B cell (primary cell): ENCODE data around the gene SIGLEC5.

ENCODE experiments used
- CTCF ChIP-seq: fragments of 200-600 bp; IDR thresholded peaks from one replicate; pipeline ENCODE4 v1.8.0; 2022; ENCODE audit warnings: antibody characterized with exemption, mild to moderate bottlenecking
- EZH2 ChIP-seq: IDR thresholded peaks from 2 replicates; pipeline ENCODE4 v1.6.1; 2012; ENCODE audit warnings: borderline replicate concordance, low read depth, mild to moderate bottlenecking, moderate library complexity, low read length; ENCODE audit not compliant: insufficient read depth, poor library complexity, severe bottlenecking

GRCh38 chr19:51668216-51668615 is 38.0 kb upstream of the SIGLEC5 start:
- TF ChIP-seq EZH2 = no peak
- TF ChIP-seq CTCF = no peak
